CD14-positive monocyte (primary cell): ENCODE results near the gene NUP153. TPM values are rescaled to one million over a fixed set of nuclear protein-coding genes. Genes with fewer than 3 reads are reported as not detected.

Source experiments
- DNase-seq, 3 donors: peaks; one replicate each; pipeline ENCODE4 v3.0.0-alpha.2; 2011 to 2022
- H2AFZ ChIP-seq: 2 replicates; pipeline ENCODE4 v1.6.0; 2012; ENCODE audit warnings: mild to moderate bottlenecking, low read depth, low read length, inconsistent platforms; ENCODE audit not compliant: insufficient read depth, poor library complexity, severe bottlenecking
- H3K27ac ChIP-seq, 2 donors: 1 replicate in 1 of 2; 2 replicates in 1 of 2; pipeline ENCODE4 v1.5.1; 2012 to 2013; ENCODE audit warnings: low read length in 2 of 2, control low read depth in 1 of 2, inconsistent platforms in 1 of 2, low read depth in 1 of 2, mild to moderate bottlenecking in 1 of 2
- H3K27me3 ChIP-seq, 2 donors: one replicate each; pipeline versions ENCODE4 v1.6.0 to v1.6.1; 2011 to 2013; ENCODE audit warnings: low read length in 2 of 2; ENCODE audit not compliant: control insufficient read depth in 2 of 2, insufficient read depth in 2 of 2
- H3K36me3 ChIP-seq, 2 donors: replicated peaks in 1 of 2; 1 replicate in 1 of 2; 2 replicates in 1 of 2; pipeline versions ENCODE4 v1.5.1 to v1.6.1; 2012 to 2013; ENCODE audit warnings: low read length in 2 of 2, control low read depth in 1 of 2, inconsistent platforms in 1 of 2, mild to moderate bottlenecking in 1 of 2; ENCODE audit not compliant: insufficient read depth in 2 of 2, control insufficient read depth in 1 of 2
- H3K4me1 ChIP-seq, 2 donors: 1 replicate in 1 of 2; 2 replicates in 1 of 2; pipeline versions ENCODE4 v1.5.1 to v1.6.1; 2012 to 2013; ENCODE audit warnings: low read length in 2 of 2, control low read depth in 1 of 2, inconsistent platforms in 1 of 2, mild to moderate bottlenecking in 1 of 2, moderate library complexity in 1 of 2; ENCODE audit not compliant: insufficient read depth in 2 of 2, control insufficient read depth in 1 of 2
- H3K4me2 ChIP-seq: replicated peaks from 2 replicates; pipeline ENCODE3; 2012; ENCODE audit warnings: low read length, moderate library complexity, mild to moderate bottlenecking; ENCODE audit not compliant: poor library complexity, severe bottlenecking; ENCODE audit errors: extremely low read depth
- H3K4me3 ChIP-seq, 3 experiments: fragments of 200-600 bp in 1 of 3; sonication (generic) in 1 of 3; replicated peaks in 1 of 3; 1 replicate in 2 of 3; 2 replicates in 1 of 3; pipeline ENCODE4 v1.5.1; 2011 to 2013; ENCODE audit warnings: low read length in 3 of 3, mild to moderate bottlenecking in 3 of 3, control low read depth in 2 of 3, low read depth in 2 of 3, inconsistent platforms in 1 of 3, moderate library complexity in 1 of 3
- H3K79me2 ChIP-seq: 2 replicates; pipeline ENCODE4 v1.6.0; 2012; ENCODE audit warnings: mild to moderate bottlenecking, control low read depth, inconsistent platforms, low read length, moderate library complexity; ENCODE audit not compliant: insufficient read depth
- H3K9ac ChIP-seq: 2 replicates; pipeline ENCODE4 v1.6.0; 2017; ENCODE audit warnings: low read length, mild to moderate bottlenecking; ENCODE audit not compliant: insufficient read depth, poor library complexity, severe bottlenecking
- H3K9me3 ChIP-seq, 2 donors: replicated peaks in 1 of 2; 1 replicate in 1 of 2; 2 replicates in 1 of 2; pipeline versions ENCODE4 v1.5.1 to v1.6.1; 2012 to 2013; ENCODE audit warnings: low read length in 2 of 2, control low read depth in 1 of 2; ENCODE audit not compliant: control insufficient read depth in 1 of 2, insufficient read depth in 1 of 2
- H4K20me1 ChIP-seq: 2 replicates; pipeline ENCODE4 v1.6.0; 2012; ENCODE audit warnings: mild to moderate bottlenecking, low read length, control low read depth, moderate library complexity; ENCODE audit not compliant: insufficient read depth
- H3K27ac Mint-ChIP-seq, 7 donors: one replicate each; pipeline ENCODE4 v1.8.0; 2020; ENCODE audit warnings: mild to moderate bottlenecking in 7 of 7, mixed read lengths in 7 of 7, moderate library complexity in 6 of 7, inconsistent platforms in 2 of 7
- H3K27me3 Mint-ChIP-seq, 3 donors: one replicate each; pipeline ENCODE4 v1.8.0; 2021 to 2022; ENCODE audit warnings: low read depth in 3 of 3, mild to moderate bottlenecking in 3 of 3, mixed read lengths in 3 of 3, moderate library complexity in 3 of 3, inconsistent platforms in 1 of 3
- H3K36me3 Mint-ChIP-seq, 2 donors: one replicate each; pipeline ENCODE4 v1.8.0; 2020; ENCODE audit warnings: mixed read lengths in 2 of 2, inconsistent platforms in 1 of 2, mild to moderate bottlenecking in 1 of 2
- H3K4me1 Mint-ChIP-seq: one replicate; pipeline ENCODE4 v1.8.0; 2020; ENCODE audit warnings: mild to moderate bottlenecking, mixed read lengths
- H3K4me3 Mint-ChIP-seq, 2 donors: one replicate each; pipeline ENCODE4 v1.8.0; 2020; ENCODE audit warnings: mild to moderate bottlenecking in 2 of 2, mixed read lengths in 2 of 2, moderate library complexity in 1 of 2
- H3K9me3 Mint-ChIP-seq, 7 donors: one replicate each; pipeline ENCODE4 v1.8.0; 2020 to 2022; ENCODE audit warnings: mixed read lengths in 7 of 7, mild to moderate bottlenecking in 6 of 7, moderate library complexity in 6 of 7, inconsistent platforms in 2 of 7
- CTCF ChIP-seq: fragments of 200-600 bp; IDR thresholded peaks from one replicate; pipeline ENCODE4 v1.8.0; 2022; ENCODE audit warnings: antibody characterized with exemption, mild to moderate bottlenecking
- WGBS: methylation state at CpG from one replicate; pipeline ENCODE4 v1.1.5; 2013; ENCODE audit warnings: missing lambda C conversion rate; ENCODE audit not compliant: insufficient coverage; 5-methylcytosine and 5-hydroxymethylcytosine counted together
- intact Hi-C, 2 donors: fragments of 100-400 bp; cut with micrococcal nuclease; formaldehyde crosslinking; loops; one replicate each; pipeline versions ENCODE4 v1.15.0 to v1.15.1; 2023
- polyA plus RNA-seq, 3 donors: library from polyadenylated mRNA; depleted of rRNA in 1 of 3; unstranded in 2 of 3; stranded (reverse) in 1 of 3; fragments of 300-500 nt in 2 of 3; fragments of >200 nt in 1 of 3; fragmentation: Illumina TruSeq in 2 of 3; gene quantifications; 1 replicate in 2 of 3; 2 replicates in 1 of 3; pipeline ENCODE4 v1.2.3, GENCODE V29; 2012 to 2021

NUP153 gene
- polyA plus RNA-seq, 3 donors: 0.99 to 13.8 (median 2.3) TPM

DNA sequence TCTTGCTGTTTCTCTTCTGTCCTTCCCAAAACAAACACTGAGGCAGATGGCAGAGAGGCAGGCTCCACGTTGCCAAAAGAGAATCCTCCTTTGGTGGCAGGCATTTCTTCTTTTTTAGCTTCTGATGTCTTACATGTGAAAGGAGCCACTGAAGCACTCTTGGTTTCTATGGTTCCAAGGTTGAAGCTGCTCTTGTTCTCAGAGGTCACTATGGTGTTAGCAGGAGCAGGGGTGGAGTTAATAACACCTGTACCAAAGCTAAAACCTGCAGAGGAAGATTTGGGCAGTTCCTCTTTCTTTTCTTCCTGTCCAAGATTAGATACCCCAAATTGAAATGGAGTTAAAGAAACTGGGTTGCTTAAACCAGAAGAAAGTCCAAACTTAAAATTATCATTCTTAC lies 77.9 kb downstream of the NUP153 start:
- H3K4me3 Mint-ChIP-seq: no peak overlapping the region
- intact Hi-C loops: no loop called here
- Histone ChIP-seq H3K79me2 (peaks cover 3% of the 10 kb centered on the region), H3K9me3 (no peaks in the 10 kb centered on the region), H3K4me1 (no peaks in the 10 kb centered on the region), H2AFZ (no peak overlapping the region), H3K4me2 (no peak overlapping the region), H3K9ac (no peak overlapping the region), H3K27ac (no peak overlapping the region), H3K36me3 (peaks cover 65 to 99% of the 10 kb centered on the region in 2 donors), H3K27me3 (no peaks in the 10 kb centered on the region), H4K20me1 (peaks cover 8% of the 10 kb centered on the region), H3K4me3 (no peak overlapping the region)
- no peaks in the 10 kb centered on the region for H3K9me3 Mint-ChIP-seq
- no peak for TF ChIP-seq CTCF
- H3K27me3 Mint-ChIP-seq: no peaks in the 10 kb centered on the region
- H3K36me3 Mint-ChIP-seq: peaks cover 72 to 84% of the 10 kb centered on the region in 2 donors
- peak overlapping the region in 3 of 7 donors; percentile 10 to 43 (median 13) for H3K27ac Mint-ChIP-seq
- WGBS: 100% methylated on average over 1 of the region's 1 CpG
- DNase-seq: no peak
- peaks cover 7% of the 10 kb centered on the region for H3K4me1 Mint-ChIP-seq

DNA sequence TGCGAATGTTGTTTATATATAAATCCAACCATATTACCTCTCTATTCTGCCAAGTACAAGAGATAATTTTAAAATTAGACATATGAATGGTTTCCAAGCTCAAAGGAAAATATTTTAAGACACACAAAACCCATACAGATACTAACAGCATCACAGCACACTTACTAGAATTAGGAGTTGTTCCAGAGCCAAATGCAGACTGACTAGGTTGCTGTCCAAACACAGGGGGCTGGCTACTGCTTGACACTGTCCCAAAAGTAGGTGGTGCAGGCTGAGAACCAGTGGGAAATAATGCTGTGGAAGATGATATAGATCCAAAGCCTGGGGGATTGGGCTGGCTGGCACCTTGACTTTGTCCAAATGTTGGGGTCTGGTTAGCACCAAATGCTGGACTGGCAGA lies 82.3 kb downstream of the NUP153 start:
- Histone ChIP-seq H3K27ac (no peak overlapping the region), H4K20me1 (no peaks in the 10 kb centered on the region), H3K4me3 (no peak overlapping the region), H3K36me3 (peaks cover 76 to 96% of the 10 kb centered on the region in 2 donors), H3K27me3 (no peaks in the 10 kb centered on the region), H3K9ac (no peak overlapping the region), H3K4me1 (no peaks in the 10 kb centered on the region), H3K4me2 (no peak overlapping the region), H3K9me3 (no peaks in the 10 kb centered on the region), H2AFZ (no peak overlapping the region), H3K79me2 (peaks cover 9% of the 10 kb centered on the region)
- no peaks in the 10 kb centered on the region for H3K9me3 Mint-ChIP-seq
- DNase-seq: no peak
- intact Hi-C loops: no loop called here
- no peak overlapping the region for H3K4me3 Mint-ChIP-seq
- WGBS: no CpG with 5 or more reads among the region's 1 CpG
- no peaks in the 10 kb centered on the region for H3K4me1 Mint-ChIP-seq
- H3K36me3 Mint-ChIP-seq: peaks cover 70 to 82% of the 10 kb centered on the region in 2 donors
- H3K27ac Mint-ChIP-seq: peak overlapping the region in 1 of 7 donors; percentile 71
- H3K27me3 Mint-ChIP-seq: no peaks in the 10 kb centered on the region
- TF ChIP-seq CTCF: no peak
